ENCODE results near the gene GPC5. TPM values are rescaled to one million over a fixed set of nuclear protein-coding genes. Genes with fewer than 3 reads are reported as not detected.

The GPC5 gene
- total RNA-seq, 1 donor from 2014 or later, result 0.17 TPM

DNA sequence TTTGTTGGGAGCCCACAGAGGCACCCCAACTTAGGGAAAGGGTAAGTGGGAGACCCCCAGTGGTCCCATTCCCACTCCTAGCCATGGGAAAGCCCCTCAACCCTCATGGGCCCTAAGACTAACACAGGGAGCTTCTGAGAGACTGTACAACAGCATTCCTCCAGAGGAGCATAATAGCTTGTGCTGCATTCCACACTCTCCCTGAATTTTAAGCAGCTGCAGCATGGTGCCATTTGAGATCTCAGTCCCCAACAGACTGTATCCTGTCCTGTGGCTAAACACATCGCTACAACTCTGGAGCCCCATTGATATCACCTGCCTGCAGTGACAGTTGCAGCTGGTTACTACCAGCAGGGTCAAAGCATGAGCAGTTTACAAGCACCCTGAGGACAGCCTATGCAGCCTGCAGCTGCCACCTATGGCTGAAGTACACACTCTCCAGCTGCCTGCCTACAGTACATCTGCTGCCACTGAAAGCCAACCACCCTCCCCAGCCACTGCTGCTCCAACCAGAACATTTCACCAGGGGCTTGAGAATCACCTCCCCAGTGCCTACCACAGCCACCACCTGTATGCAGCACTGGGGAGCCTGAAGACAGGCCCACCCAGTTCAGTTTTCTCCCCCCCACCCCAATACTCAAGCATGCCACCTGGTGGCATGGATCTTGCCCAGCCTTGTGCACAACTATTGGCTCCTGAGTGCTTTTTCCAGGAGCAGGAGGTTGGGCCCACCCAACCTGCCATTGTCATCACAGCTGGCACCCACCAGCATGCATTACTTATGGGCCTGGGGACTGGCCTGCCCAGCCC is 557.3 kb downstream of the GPC5 start:
- no peaks in the 10 kb centered on the region for H3K27me3 ChIP-seq (ENCODE audit: control insufficient read depth, insufficient read depth, low read length)
- DNase-seq (ENCODE audit: low read depth), result no peak
- H3K4me3 ChIP-seq (ENCODE audit: low read depth, low read length), result no peak overlapping the region
- TF ChIP-seq, protein P1, sequence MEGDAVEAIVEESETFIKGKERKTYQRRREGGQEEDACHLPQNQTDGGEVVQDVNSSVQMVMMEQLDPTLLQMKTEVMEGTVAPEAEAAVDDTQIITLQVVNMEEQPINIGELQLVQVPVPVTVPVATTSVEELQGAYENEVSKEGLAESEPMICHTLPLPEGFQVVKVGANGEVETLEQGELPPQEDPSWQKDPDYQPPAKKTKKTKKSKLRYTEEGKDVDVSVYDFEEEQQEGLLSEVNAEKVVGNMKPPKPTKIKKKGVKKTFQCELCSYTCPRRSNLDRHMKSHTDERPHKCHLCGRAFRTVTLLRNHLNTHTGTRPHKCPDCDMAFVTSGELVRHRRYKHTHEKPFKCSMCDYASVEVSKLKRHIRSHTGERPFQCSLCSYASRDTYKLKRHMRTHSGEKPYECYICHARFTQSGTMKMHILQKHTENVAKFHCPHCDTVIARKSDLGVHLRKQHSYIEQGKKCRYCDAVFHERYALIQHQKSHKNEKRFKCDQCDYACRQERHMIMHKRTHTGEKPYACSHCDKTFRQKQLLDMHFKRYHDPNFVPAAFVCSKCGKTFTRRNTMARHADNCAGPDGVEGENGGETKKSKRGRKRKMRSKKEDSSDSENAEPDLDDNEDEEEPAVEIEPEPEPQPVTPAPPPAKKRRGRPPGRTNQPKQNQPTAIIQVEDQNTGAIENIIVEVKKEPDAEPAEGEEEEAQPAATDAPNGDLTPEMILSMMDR (IDR thresholded peaks at IDR 0.05; ENCODE audit: insufficient read depth, low read length, poor library complexity, severe bottlenecking), result no peak
- no peaks in the 10 kb centered on the region for H3K36me3 ChIP-seq (ENCODE audit: control insufficient read depth, insufficient read depth, low read length)

DNA sequence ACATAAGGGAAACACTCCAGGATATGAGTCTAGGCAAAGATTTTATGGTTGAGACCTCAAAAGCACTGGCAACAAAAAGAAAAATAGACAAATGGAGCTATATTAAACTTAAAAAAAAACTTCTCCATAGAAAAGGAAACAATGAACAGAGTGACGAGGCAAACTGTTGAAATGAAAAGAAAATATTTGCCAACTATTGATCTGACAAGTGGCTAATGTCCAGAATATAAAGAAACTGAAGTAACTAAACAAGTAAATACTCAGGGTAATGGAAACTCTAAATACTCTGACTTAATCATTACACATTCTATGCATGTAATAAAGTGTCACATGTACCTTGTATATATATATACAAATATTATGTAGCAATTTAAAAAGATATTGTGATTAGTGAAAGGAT is 562.5 kb downstream of the GPC5 start:
- TF ChIP-seq, protein P1 (IDR thresholded peaks at IDR 0.05; ENCODE audit: insufficient read depth, low read length, poor library complexity, severe bottlenecking), result no peak
- Histone ChIP-seq H3K4me3 (ENCODE audit: low read depth, low read length) (no peak overlapping the region), H3K36me3 (ENCODE audit: control insufficient read depth, insufficient read depth, low read length) (no peaks in the 10 kb centered on the region), H3K27me3 (ENCODE audit: control insufficient read depth, insufficient read depth, low read length) (no peaks in the 10 kb centered on the region)
- no peak for DNase-seq (ENCODE audit: low read depth)

DNA sequence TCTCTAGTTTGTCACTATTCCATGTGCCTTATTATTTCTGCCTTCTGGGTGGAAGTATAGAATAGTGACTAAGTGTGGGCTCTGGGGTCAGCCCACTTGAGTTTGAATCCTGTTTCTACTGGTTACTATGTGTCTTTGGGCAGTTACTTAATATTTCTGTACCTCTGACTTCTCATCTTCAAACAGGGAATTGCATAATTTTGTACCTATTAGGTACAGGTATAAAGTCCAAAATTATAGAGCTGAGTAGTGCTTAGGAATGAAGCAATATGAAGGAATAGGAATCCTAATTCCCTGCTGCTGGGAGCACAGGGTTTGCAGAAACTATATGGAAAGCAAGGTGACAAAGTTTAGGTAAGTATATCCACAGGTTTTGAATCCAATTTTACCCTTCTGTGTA is 564.5 kb downstream of the GPC5 start:
- DNase-seq (ENCODE audit: low read depth), result no peak
- Histone ChIP-seq H3K27me3 (ENCODE audit: control insufficient read depth, insufficient read depth, low read length) (no peaks in the 10 kb centered on the region), H3K36me3 (ENCODE audit: control insufficient read depth, insufficient read depth, low read length) (no peaks in the 10 kb centered on the region), H3K4me3 (ENCODE audit: low read depth, low read length) (no peak overlapping the region)
- TF ChIP-seq, protein P1 (IDR thresholded peaks at IDR 0.05; ENCODE audit: insufficient read depth, low read length, poor library complexity, severe bottlenecking), result no peak

DNA sequence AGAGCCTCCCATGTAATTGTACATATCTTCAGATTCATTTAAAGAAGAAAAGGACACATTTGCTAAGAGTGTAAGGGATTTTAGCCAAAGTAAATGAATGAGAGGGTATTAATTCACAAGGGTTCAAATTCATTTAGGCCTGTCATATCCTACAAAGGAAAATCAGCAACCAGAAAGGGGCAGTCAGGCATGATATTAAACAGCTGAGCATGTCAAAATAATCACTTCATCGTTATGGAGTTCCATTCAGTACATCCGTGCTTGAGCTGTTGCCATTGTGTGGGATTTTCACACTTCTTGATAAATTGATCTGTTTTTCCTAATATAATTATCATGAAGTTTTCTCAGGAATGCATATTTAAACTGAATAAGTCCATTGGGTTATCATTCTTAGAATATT is 567.1 kb downstream of the GPC5 start:
- Histone ChIP-seq H3K36me3 (ENCODE audit: control insufficient read depth, insufficient read depth, low read length) (no peaks in the 10 kb centered on the region), H3K4me3 (ENCODE audit: low read depth, low read length) (no peak overlapping the region), H3K27me3 (ENCODE audit: control insufficient read depth, insufficient read depth, low read length) (no peaks in the 10 kb centered on the region)
- TF ChIP-seq, protein P1 (IDR thresholded peaks at IDR 0.05; ENCODE audit: insufficient read depth, low read length, poor library complexity, severe bottlenecking), result no peak
- no peak for DNase-seq (ENCODE audit: low read depth)

DNA sequence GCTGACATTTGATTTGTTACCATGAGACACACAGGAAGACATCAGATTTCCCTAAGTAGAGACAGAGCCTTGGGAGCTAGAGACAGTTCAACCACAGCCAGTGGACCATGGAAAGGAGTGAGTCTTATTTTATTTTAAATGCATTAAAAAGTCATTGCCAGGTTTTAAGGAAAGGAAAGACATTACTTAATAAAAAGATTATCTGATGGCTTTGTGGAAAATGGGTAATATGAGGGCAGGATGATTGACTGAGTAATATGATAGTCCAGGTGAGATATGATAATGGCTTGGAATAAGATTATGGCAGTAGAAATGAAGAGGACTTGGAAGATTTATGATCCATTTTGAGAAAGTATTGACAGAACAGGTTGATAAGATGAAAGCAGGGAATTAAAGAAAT is 580.1 kb downstream of the GPC5 start:
- Histone ChIP-seq H3K36me3 (ENCODE audit: control insufficient read depth, insufficient read depth, low read length) (no peaks in the 10 kb centered on the region), H3K27me3 (ENCODE audit: control insufficient read depth, insufficient read depth, low read length) (no peaks in the 10 kb centered on the region), H3K4me3 (ENCODE audit: low read depth, low read length) (no peak overlapping the region)
- TF ChIP-seq, protein P1 (IDR thresholded peaks at IDR 0.05; ENCODE audit: insufficient read depth, low read length, poor library complexity, severe bottlenecking), result no peak
- DNase-seq (ENCODE audit: low read depth), result no peak
